Panc1 (cell line): ENCODE data around the gene ZMIZ2.

Experiments
- REST ChIP-seq, 2 experiments: IDR thresholded peaks; 2 replicates each; pipeline ENCODE4 v1.6.1; 2011 to 2012; ENCODE audit warnings: low read depth in 2 of 2, control low read depth in 1 of 2, low read length in 1 of 2, mild to moderate bottlenecking in 1 of 2, moderate library complexity in 1 of 2; ENCODE audit not compliant: insufficient read depth in 1 of 2
- SIN3A ChIP-seq: IDR thresholded peaks from 2 replicates; pipeline ENCODE4 v1.6.1; 2012; ENCODE audit warnings: low read depth, mild to moderate bottlenecking, low read length, moderate library complexity, borderline replicate concordance; ENCODE audit not compliant: insufficient read depth
- TF ChIP-seq, protein P1 (sequence below): fragments of 450-650 bp; IDR thresholded peaks from 2 replicates; pipeline ENCODE4 v1.5.1; 2017; ENCODE audit warnings: mild to moderate bottlenecking

DNA sequence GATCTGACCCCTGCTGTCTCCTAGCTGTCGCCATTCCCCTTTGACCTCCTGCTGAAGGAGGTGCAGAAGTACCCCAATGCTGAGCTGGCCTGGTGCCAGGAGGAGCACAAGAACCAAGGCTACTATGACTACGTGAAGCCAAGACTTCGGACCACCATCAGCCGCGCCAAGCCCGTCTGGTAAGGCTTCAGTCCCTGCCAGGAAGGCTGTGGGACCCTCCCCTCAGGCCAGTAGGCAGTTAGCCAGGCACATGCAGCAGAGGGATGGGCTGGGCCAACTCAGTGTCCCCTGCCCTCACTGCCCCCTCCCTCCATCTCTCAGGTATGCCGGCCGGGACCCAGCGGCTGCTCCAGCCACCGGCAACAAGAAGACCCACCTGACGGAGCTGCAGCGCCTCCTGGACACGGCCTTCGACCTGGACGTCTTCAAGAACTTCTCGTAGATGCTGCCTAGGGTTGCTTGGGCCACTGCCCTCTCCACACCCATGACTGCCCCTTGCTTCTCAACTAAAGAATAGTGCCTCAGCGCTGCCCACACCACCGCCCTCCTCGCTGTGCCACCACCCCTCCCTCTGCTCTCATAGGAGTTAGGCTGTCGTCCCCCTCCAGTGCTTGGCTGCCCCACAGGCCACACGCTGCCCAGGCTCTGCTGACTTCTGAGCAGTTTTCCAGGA is 41.0 kb upstream of the ZMIZ2 start:
- TF ChIP-seq, protein P1, sequence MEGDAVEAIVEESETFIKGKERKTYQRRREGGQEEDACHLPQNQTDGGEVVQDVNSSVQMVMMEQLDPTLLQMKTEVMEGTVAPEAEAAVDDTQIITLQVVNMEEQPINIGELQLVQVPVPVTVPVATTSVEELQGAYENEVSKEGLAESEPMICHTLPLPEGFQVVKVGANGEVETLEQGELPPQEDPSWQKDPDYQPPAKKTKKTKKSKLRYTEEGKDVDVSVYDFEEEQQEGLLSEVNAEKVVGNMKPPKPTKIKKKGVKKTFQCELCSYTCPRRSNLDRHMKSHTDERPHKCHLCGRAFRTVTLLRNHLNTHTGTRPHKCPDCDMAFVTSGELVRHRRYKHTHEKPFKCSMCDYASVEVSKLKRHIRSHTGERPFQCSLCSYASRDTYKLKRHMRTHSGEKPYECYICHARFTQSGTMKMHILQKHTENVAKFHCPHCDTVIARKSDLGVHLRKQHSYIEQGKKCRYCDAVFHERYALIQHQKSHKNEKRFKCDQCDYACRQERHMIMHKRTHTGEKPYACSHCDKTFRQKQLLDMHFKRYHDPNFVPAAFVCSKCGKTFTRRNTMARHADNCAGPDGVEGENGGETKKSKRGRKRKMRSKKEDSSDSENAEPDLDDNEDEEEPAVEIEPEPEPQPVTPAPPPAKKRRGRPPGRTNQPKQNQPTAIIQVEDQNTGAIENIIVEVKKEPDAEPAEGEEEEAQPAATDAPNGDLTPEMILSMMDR = no peak
- TF ChIP-seq REST (IDR thresholded peaks at IDR 0.05; ENCODE audit: insufficient read depth in 1 of 2, low read depth in 2 of 2, low read length in 1 of 2) (no peak), SIN3A (no peak)
